ENCODE results near the gene GDF15.

DNA sequence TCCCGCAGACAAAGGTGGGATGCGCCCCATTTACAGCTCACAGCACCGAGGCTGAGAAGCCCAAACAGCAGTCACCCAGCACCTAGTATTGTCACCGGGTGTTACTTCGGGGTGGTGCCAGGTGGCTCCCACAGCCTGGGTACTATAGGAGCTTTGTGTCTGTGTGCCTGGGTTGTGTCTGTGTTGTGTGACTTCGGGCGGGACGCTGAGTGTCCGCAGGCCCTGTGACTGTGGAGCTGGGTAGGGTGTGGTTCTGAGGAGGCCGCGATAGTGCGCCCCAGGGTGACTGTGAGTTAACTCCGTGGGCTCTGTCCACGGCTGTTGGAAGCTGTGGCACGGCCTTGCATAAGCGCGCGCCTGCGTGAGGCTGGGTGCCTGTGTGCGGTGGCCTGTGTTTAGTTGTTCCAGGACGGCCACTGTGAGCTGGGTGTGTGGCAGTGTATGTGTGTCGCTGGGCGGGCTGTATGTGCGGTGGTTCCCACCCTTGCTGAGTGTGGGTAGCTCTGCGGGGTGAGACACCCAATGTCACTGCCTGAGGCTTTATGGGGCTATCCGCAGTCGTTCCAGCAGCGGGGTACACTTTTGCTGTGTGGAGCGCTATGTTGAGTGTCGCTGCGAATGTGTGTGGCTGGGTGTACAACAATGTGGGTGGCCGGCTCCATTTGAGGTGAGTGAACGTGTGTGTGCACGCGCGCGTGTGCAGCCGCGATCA is 32.7 kb downstream of the GDF15 start:
- TF ChIP-seq, protein P1, sequence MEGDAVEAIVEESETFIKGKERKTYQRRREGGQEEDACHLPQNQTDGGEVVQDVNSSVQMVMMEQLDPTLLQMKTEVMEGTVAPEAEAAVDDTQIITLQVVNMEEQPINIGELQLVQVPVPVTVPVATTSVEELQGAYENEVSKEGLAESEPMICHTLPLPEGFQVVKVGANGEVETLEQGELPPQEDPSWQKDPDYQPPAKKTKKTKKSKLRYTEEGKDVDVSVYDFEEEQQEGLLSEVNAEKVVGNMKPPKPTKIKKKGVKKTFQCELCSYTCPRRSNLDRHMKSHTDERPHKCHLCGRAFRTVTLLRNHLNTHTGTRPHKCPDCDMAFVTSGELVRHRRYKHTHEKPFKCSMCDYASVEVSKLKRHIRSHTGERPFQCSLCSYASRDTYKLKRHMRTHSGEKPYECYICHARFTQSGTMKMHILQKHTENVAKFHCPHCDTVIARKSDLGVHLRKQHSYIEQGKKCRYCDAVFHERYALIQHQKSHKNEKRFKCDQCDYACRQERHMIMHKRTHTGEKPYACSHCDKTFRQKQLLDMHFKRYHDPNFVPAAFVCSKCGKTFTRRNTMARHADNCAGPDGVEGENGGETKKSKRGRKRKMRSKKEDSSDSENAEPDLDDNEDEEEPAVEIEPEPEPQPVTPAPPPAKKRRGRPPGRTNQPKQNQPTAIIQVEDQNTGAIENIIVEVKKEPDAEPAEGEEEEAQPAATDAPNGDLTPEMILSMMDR (IDR thresholded peaks at IDR 0.05) = no peak
- TF ChIP-seq, protein P2, sequence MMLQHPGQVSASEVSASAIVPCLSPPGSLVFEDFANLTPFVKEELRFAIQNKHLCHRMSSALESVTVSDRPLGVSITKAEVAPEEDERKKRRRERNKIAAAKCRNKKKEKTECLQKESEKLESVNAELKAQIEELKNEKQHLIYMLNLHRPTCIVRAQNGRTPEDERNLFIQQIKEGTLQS (CRISPR knock-in tag; conservative IDR thresholded peaks at IDR 0.05) = no peak

Measured in WTC11 (cell line).